ENCODE measurements around the gene CD96.
"Not testable (repeated sequence)": the region's sequence is repeated elsewhere in the genome, so short reads cannot be mapped to it uniquely, and the experiment has no call there.

CD96 gene

DNA sequence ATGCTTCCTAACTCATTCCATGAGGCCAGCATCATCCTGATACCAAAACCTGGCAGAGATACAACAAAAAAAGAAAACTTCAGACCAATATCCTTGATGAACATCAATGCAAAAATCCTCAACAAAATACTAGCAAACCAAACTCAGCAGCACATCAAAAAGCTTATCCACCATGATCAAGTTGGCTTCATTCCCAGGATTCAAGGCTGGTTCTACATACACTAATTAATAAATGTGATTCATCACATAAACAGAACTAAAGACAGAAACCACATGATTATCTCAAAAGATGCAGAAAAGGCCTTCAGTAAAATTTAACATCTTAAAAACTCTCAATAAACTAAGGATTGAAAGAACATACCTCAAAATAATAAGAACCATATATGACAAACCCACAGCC, 88.6 kb downstream of the CD96 start:
- not testable (repeated sequence) for DNase-seq

DNA sequence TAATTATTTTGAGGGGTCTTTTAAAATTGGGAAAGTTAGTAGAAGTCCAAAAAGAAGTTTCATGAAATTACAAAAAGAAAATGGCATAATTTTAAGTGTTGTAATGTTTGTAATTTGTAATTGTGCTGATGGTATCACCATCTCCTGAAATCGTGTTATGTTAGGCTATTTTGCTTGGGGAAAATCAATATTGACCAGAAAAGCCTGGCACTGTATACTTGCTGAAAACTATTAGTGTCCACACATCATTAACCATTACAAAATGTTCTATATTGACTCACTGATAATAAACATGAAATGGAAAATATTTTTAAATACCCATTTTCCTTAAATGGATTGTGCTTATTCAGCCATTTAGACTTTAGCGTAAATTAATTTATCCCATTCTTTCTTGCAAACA, 93.4 kb downstream of the CD96 start:
- DNase-seq: no peak

DNA sequence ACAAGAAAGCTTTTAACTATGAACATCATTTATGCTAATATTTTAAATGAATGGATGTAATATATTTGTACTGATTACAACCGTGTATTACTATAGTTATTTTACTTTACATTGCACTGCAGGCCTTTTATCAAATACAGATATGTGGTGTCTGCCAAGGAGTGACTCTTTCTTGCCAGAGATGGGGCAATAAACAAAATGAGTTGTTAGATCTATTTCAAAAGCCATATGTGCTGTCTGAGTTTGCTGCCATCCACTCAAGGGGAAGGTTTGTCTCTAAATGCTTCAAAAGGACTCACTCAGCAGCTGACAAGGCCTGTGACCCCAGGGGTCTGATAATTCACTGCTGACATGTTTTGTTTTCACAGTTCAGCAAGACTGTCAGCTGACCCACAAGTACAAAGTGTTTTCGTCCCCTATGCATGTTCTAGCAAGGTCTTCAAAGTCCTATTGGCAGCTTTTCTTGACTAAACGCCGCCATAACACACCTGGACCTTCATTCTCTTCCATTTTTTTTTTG, 94.4 kb downstream of the CD96 start:
- DNase-seq: no peak

DNA sequence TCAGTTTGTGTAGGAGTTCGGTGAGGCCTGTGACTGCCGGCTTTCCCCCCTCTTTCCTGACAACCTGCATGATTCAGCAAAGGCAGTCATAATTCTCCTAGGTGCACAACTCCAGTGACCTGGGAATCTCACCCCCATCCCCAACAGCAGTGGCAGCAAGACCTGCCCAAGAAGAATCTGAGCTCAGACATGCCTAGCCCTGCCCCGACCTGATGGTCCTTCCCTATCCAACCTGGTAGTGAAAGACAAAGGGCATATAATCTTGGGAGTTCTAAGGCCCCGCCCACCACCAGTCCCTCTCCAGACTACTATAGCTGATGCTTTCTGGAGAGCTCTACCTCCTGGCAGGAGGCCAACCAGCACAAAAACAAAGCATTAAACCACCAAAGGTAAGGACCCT, 97.3 kb downstream of the CD96 start:
- DNase-seq: no peak

DNA sequence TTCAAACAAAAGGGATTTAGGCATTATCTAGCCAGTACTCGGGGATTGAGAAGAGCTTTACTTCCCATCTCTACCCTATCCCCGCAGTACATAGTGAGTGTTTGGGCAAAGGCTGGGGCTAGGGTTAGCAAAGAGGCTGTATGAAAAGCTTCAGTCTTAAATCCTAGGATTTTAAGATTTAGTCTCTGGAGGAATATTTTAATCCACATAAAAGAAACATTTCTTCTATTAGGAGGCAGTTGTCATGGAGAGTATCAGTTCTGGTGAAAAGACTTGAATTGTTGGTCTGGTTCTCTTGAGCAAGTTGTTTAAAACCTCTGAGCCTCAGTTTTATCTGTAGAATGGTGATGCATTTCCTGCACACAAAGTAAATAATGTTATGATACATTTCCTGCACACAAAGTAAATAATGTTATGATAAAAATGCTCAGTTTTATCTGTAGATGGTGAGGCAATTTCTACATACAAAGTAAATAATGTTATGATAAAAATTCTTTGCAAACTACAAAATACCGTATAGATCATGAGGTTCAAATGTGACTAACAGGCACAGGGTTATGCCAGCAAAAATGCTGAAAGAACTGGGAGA, 107.1 kb downstream of the CD96 start:
- DNase-seq: no peak

DNA sequence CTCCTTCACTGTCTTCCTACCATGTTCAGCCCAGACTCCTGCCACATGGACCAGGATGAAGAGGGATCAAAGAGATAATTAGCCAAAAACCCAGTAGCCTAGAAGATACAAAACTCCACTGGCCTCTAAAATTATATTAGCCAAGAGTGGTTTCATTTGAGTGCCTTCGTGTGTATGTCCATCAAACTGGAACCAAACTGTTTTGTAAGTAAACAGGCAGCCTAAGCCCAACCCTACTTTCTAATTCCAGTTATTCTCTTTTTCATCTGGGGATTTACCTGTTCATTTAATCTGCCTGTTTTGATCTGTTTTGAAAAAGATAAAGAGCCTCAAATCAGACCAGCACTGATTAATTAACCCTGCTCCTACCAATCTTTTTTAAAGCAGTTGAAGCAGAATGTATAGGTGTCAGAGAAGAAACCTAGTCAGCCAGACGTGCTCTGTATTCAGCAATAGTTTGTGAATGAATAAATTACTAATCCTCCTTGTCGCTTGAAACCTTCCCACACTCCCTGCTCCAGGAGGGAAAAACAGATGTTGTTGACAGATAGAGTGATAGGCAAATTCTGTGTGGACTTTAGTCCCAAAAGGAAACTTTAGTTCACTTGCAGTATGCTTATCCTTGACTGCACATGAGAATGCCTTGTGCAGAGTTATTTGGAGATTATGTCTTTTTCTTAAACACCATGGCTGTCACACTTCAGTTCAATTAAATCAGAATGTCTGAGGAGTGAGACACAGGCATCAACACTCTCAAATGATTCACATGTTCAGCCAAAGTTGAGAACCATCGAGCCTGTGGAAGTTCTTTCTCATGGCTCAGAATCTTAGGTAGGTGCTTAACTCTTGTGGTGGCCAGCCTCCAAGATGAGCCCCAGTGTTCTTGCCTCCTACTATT, 108.6 kb downstream of the CD96 start:
- no peak for DNase-seq

DNA sequence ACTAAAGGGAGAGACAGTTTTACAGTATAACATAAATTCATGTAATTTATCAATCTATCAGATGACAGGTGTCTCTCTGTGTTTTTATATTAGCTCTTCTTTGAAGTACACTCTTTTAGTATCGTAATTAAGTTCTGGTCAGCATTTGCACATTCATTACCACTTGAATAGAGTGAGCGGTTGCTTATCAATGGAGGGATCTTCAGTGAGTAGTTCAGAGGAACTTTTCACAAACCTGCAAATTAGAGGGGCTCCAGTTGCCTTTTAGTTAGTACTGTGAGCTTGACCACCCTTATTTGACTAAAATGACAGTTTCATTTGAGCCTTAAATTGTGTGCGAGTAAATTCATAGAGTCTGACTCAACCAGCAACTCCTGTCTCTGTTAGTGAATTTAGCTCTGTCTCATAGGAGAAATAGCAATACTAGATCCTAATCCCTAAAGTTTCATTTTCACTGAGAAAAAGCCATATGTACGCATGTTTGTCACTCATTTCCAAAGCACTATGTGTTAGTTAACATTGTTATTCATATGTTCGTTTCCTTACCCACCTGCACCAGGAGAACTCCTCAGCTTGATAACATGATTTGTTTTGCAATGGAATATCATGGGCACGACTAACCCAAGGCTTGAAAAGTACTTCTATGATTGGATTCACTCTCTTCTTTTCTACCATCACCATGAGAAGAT, 110.6 kb downstream of the CD96 start:
- DNase-seq: no peak

DNA sequence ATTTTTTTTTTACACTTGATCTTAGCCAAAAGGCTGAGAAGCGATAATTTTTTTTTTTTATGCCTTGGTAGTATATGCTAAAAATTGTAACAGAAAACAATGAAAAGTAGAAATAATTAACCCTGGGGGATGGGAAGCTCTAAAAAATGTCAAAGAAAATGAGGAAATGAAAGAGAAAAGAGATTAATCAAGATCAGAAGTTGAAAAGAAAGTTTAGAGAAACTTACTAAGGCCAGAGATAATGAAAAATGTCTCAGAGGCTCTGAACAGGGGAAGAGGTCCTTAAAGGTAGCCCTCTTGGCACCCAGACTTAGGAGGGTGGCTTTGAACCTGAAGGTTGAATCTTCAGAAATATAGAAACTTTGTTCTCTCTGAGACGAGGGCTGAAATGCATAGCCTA, 111.8 kb downstream of the CD96 start:
- DNase-seq: no peak

DNA sequence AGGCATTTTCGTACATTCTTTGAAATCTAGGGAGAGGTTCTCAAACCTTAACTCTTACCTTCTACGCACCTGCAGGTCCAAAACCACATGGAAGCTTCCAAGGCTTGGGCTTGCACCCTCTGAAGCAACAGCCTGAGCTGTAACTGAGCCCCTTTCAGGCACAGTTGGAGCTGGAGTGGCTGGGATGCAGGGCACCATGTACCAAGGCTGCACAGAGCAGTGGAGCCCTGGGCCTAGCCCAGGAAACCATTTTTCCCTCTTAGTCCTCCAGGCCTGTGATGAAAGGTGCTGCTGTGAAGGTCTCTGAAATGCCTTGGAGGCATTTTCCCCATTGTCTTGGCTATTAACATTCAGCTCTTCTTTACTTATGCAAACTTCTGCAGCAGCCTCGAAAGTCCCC, 120.0 kb downstream of the CD96 start:
- no peak for DNase-seq

DNA sequence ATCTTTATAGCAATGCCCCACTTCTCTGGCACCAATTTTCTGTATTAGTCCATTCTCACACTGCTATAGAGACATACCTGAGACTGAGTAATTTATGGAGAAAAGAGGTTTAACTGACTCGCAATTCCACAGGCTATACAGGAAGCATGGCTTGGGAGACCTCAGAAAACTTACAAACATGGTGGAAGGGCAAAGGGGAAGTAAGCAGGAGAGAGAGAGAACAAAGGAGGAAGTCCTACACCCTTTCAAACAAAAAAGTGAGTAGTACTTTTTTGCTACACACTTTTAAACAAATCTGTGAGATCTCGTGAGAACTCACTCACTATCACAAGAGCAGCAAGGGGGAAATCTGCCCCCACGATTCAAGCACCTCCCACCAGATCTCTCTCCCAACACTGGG, 120.9 kb downstream of the CD96 start:
- DNase-seq: no peak

DNA sequence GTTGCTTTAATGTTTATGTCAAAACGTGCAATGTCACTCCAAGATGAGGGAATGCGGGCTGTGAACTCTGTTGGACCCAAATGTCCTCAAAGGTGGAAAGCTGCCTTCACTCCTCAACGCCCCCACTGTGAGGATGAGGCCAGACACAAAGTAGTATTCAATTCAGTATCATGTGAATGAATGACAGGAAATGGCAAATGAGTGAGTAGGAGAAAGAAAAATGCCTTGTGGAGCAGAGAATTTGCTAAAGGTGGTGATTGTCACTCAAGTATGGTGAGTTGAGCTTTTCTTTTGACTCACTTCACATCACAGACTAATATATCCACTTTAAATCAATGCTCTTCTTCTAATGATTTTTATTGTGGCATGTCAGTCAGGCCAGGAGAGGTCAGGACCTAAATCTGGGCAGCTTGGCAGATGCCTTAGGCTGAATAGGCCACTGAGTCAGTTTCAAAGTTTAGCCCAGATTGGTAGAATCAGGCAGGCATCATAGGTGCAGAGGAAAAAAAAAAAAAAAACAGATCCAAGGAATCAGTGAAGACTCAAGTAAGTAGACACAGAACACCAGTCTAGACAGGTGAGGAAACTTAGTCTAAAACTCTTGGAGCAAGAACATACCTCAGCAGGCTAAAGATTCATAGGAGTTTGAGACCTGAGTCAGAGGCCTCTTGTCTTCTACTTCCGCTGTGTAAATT, 124.2 kb downstream of the CD96 start:
- no peak for DNase-seq

DNA sequence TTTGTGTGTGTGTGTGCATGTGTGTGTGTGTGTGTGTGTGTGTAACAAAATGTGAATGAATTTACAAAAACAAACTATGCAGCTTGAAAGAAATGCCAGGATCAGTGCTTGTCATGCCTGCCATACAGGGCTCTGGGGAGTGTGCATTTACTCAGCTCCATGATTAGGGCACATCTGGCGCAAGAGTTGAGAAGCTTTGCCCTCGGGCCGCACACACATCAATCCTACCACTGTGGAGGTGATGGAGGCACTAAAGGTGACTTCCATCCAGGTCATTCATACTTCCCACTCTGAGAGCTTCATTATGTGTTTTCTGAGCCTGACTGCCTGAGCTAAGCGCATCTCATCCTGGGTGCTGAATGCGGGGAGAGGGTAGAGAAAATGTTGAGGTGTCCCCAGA, 125.2 kb downstream of the CD96 start:
- DNase-seq: no peak

DNA sequence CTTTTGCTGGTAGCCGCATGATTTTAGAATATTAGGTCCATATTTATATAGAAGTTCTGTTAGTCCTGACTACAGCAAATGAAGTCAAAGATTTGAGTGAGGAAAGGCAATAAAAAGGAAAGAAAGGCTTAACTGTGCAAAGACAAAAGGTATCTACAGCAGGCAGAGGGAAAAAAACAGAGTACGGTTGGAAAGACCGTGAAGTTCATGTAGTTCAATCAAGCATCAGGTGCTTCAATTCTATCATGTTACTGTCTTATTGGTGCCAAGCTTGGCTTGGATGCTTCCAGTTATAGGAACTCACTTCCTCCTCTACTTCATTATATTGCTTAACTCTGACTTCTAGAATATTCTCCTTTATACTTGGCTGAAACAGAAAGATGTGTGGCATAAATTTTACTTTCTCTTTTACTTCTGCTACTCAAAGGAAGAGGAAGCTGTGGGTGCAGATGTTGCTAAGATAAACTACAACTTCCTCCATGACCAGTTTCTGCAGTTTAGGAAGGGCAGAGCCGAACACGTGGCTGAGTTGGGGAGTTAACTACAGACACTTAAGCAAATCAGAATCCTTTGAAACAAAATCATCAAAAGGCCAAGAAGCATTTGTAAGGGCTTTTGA, 125.7 kb downstream of the CD96 start:
- DNase-seq: no peak

DNA sequence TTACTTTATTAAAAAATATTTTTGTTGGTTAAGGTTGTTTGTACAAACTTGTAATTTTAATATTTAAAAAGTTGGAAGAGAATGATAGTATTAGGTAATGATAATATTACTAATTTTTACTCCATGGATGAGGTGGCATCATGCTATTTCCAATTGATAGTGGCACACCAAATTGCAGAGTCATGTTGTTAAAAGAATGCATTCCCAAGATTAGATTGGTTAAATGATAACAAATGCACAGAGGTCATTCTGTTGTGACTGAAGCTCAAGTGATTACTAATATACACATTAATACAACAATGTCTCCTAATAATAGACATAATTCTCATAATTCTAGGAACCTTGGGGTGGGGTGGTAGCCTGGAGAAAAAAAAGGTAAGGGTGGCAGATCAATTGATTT, 126.3 kb downstream of the CD96 start:
- DNase-seq: no peak

DNA sequence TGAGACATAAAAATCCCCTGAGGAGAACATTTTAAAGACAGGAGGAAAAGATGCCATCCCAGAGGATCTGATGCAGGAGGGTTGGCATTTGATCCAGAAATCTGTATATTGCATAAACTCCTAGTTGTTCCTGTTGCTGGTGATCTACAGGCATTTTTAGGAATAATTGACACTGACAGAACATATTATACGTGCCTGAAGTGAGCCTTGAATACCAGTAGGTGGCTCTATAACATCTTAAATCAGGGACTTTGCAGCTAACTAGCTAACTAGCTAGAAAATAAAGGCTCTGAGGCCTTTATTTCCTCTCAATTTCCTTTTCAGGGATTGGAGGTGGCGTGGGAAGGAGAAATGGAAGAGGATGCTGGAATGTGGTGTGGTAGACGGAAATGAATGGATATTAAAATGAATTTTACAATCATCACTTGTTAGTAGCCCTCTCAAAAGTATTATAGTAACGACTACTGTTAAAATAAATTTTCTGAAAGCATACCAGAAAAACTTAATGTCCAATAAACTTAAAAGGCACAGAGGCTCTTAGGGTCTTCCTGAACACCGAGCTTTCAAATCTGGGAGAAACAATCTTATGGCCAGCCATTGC, 127.0 kb downstream of the CD96 start:
- DNase-seq: peak; percentile 67

DNA sequence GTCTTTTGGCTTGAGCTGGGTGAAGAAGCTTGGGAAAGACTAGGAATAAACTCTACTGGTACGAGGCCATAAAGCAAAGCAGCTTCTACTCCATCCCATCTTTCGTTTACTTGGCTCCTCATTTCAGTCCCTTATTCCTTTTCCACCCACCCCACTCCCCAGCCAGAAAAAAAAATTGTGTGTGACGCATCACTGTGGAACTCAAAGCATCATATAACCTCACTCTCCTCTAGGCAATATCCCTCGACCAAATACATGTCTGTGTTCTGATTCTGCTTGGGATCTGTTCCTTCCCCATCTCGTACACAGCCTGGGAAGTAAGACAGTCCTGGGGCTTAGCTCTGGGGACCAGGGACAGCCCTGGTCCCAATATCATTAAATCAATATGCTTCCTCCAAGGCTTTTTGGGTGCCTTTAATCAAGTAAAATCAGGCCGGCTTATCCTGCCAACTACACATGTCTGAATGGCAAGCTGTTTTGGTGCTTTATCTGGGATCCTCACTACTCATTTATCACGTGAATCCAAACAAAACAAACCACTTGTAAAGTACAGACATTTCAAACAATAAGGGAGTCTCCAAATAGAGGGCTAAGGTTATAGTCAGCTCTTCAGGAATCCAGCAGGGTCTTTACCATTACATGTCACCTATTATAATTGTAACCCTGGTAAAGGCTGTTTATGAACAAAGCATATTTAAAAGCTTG, 128.1 kb downstream of the CD96 start:
- DNase-seq: no peak

DNA sequence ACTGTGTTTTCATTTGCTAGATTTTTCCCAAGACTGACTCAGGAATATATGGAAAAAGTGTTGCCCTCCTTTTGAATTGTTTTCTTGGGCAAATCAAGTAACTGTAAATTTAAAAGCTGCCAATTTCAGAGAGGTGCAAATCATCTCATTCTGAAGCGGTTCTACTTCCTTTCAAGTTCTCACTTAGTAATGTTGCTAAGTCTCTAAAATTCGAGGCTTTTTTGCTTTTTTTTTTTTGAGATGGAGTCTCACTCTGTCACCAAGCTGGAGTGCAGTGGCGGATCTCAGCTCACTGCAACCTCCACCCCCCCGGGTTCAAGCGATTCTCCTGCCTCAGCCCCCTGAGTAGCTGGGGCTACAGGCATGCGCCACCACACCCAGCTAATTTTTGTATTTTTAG, 130.5 kb downstream of the CD96 start:
- not testable (repeated sequence) for DNase-seq

DNA sequence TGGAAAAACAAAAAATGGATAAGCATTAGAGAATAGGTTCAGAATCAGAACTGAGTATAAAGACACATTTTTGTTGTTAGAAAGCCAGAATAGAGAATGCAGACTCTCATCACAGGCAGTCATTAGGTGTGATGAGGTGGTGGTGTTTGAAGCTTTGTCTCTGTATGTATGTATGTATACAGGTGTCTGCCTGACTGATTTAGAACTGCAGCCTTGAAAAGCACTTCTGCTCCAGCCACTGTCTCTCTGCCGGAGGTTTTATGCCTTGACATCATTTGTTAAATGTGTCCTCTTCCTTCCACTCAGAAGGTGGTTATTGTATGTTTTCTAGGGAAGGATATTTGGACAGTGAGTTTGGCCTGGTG, 133.8 kb downstream of the CD96 start:
- DNase-seq: no peak

DNA sequence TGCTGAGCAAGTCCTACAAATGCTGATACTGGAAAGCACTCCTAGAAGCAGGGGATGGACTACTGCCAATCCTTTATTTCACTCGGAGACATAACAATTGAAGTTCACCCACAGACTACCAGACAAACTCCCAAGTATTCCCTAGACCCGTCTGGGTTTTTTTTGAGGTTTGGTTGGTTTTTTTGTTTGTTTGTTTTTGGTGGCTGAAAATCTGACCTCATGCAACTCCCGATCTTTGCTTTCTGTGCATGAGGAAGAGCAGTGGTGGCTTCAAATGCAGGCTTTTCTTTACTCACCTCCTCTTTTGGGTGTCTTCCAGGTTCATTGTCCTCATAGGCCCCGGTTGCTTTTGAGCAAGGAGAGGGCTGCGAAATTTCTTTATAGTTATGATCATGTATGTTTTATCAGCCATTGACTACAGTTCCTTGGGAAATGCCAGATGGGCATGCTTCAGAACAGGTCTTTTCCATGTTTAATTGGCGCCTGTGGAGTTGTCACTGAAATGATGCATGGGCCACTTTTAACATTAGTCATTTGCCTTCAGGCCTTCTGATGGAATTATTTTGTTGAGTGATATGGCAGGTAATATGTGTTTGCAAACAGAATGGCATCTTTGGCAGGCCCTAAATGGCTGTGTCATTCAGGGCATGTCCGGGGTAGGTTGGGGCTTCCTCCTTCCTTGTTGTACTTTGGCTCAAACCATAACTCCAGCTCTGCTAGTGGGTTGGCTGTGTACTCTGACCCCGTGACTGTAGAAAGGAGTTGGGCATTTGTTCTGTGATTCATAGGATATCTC, 134.4 kb downstream of the CD96 start:
- no peak for DNase-seq

DNA sequence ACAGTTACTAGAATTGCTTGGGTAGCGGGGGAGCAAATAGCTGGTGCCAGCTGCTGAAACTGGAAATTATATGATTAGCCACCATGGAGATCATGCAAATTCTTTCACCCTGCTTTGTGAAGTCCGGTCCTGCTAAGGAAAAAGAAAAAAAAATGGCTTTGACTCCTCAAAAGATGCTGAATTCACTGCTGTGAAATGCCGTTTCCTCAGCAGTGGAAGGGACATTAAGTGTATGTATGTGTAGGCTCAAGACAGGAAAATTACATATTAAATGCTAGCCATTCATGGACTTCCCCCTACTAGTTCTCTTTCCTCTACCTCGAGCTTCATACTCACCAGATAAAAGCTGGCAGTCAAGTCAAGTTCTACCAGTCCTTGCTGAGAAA, 135.0 kb downstream of the CD96 start:
- no peak for DNase-seq
